Measurements from ENCODE around the gene RIF1.

GRCh38 chr2:151380580-151381235 is 29.0 kb upstream of the RIF1 start:
- TF ChIP-seq CTCF (IDR thresholded peaks at IDR 0.05) (no peak), EP300 (IDR thresholded peaks at IDR 0.05) (no peak), POLR2AphosphoS5 (IDR thresholded peaks at IDR 0.05) (no peak)

All from suprapubic skin (tissue), 4 donors.